ENCODE results near the gene RIPOR3.

GRCh38 chr20:50708845-50709635, 17.7 kb upstream of the RIPOR3 start:
- TF ChIP-seq, protein P1, sequence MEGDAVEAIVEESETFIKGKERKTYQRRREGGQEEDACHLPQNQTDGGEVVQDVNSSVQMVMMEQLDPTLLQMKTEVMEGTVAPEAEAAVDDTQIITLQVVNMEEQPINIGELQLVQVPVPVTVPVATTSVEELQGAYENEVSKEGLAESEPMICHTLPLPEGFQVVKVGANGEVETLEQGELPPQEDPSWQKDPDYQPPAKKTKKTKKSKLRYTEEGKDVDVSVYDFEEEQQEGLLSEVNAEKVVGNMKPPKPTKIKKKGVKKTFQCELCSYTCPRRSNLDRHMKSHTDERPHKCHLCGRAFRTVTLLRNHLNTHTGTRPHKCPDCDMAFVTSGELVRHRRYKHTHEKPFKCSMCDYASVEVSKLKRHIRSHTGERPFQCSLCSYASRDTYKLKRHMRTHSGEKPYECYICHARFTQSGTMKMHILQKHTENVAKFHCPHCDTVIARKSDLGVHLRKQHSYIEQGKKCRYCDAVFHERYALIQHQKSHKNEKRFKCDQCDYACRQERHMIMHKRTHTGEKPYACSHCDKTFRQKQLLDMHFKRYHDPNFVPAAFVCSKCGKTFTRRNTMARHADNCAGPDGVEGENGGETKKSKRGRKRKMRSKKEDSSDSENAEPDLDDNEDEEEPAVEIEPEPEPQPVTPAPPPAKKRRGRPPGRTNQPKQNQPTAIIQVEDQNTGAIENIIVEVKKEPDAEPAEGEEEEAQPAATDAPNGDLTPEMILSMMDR (IDR thresholded peaks at IDR 0.05): no peak
- TF ChIP-seq POLR2A (IDR thresholded peaks at IDR 0.05): no peak
